ENCODE data around the gene ACE. TPM values are rescaled to one million over a fixed set of nuclear protein-coding genes. Genes with fewer than 3 reads are reported as not detected.

ACE gene
- total RNA-seq, 4 donors from 2014 or later, result 4.8 to 10.4 (median 8.2) TPM

- H3K27me3 ChIP-seq, result peaks cover 38% of the 10 kb centered on the region
- peaks cover 0 to 4% (median 0%) of the 10 kb centered on the region in 3 donors for H3K4me1 ChIP-seq
- no peaks in the 10 kb centered on the region for H3K9me3 ChIP-seq
- 80 to 100% methylated on average over 1 of the region's 16 CpGs for WGBS, 2 donors (ENCODE audit: low coverage in 1 of 2)
- H3K4me3 ChIP-seq, result no peak overlapping the region
- ATAC-seq, result no peak
- TF ChIP-seq, protein P1, sequence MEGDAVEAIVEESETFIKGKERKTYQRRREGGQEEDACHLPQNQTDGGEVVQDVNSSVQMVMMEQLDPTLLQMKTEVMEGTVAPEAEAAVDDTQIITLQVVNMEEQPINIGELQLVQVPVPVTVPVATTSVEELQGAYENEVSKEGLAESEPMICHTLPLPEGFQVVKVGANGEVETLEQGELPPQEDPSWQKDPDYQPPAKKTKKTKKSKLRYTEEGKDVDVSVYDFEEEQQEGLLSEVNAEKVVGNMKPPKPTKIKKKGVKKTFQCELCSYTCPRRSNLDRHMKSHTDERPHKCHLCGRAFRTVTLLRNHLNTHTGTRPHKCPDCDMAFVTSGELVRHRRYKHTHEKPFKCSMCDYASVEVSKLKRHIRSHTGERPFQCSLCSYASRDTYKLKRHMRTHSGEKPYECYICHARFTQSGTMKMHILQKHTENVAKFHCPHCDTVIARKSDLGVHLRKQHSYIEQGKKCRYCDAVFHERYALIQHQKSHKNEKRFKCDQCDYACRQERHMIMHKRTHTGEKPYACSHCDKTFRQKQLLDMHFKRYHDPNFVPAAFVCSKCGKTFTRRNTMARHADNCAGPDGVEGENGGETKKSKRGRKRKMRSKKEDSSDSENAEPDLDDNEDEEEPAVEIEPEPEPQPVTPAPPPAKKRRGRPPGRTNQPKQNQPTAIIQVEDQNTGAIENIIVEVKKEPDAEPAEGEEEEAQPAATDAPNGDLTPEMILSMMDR (IDR thresholded peaks at IDR 0.05), result no peak
- no peak for TF ChIP-seq POLR2A (IDR thresholded peaks at IDR 0.05)
- no peak for TF ChIP-seq POLR2AphosphoS5 (IDR thresholded peaks at IDR 0.05)
- no peak for TF ChIP-seq EP300 (IDR thresholded peaks at IDR 0.05)
- H3K36me3 ChIP-seq, result no peaks in the 10 kb centered on the region
- no peak overlapping the region for H3K27ac ChIP-seq
These were observed 7.1 kb downstream of the ACE start for GRCh38 chr17:63483655-63484575.

- Histone ChIP-seq H3K9me3 (no peaks in the 10 kb centered on the region), H3K4me3 (no peak overlapping the region), H3K27me3 (peaks cover 24% of the 10 kb centered on the region), H3K27ac (no peak overlapping the region), H3K36me3 (no peaks in the 10 kb centered on the region), H3K4me1 (no peaks in the 10 kb centered on the region)
- TF ChIP-seq POLR2A (IDR thresholded peaks at IDR 0.05) (no peak), POLR2AphosphoS5 (IDR thresholded peaks at IDR 0.05) (no peak), EP300 (IDR thresholded peaks at IDR 0.05) (no peak)
- TF ChIP-seq, protein P1 (IDR thresholded peaks at IDR 0.05), result no peak
- 69 to 79% methylated on average over 3 to 10 of the region's 12 CpGs for WGBS, 2 donors (ENCODE audit: low coverage in 1 of 2)
- no peak for ATAC-seq
These were observed 9.6 kb downstream of the ACE start for GRCh38 chr17:63486317-63487013.

DNA sequence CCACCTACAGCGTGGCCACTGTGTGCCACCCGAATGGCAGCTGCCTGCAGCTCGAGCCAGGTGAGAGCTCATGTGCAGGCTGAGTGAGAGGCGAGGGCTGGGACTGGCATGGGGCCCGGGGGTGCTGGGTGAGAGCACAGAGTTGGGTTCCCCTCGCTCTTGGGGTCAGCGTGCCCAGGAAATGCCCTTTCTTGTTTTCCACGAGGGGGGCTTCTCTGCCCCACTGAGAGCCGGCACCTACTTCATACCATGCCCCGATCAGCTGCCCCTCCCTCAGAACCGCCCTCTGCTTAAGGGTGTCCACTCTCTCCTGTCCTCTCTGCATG is 10.1 kb downstream of the ACE start:
- ATAC-seq, result no peak
- Histone ChIP-seq H3K9me3 (no peaks in the 10 kb centered on the region), H3K27me3 (peaks cover 23% of the 10 kb centered on the region), H3K4me3 (no peak overlapping the region), H3K27ac (no peak overlapping the region), H3K4me1 (no peaks in the 10 kb centered on the region), H3K36me3 (no peaks in the 10 kb centered on the region)
- 100% methylated on average over 1 of the region's 11 CpGs; no CpG with 5 or more reads in 1 of the 2 donors for WGBS, 2 donors (ENCODE audit: low coverage in 1 of 2)
- TF ChIP-seq POLR2AphosphoS5 (IDR thresholded peaks at IDR 0.05) (no peak), EP300 (IDR thresholded peaks at IDR 0.05) (no peak), POLR2A (IDR thresholded peaks at IDR 0.05) (no peak)
- TF ChIP-seq, protein P1 (IDR thresholded peaks at IDR 0.05), result no peak

GRCh38 chr17:63488851-63489250 is 12.0 kb downstream of the ACE start:
- peaks cover 16% of the 10 kb centered on the region for H3K27me3 ChIP-seq
- 100% methylated on average over 1 of the region's 10 CpGs; no CpG with 5 or more reads in 1 of the 2 donors for WGBS, 2 donors (ENCODE audit: low coverage in 1 of 2)
- H3K4me3 ChIP-seq, result no peak overlapping the region
- H3K27ac ChIP-seq, result no peak overlapping the region
- H3K9me3 ChIP-seq, result no peaks in the 10 kb centered on the region
- no peaks in the 10 kb centered on the region for H3K4me1 ChIP-seq
- no peak for ATAC-seq
- no peaks in the 10 kb centered on the region for H3K36me3 ChIP-seq
- TF ChIP-seq POLR2AphosphoS5 (IDR thresholded peaks at IDR 0.05), result no peak
- TF ChIP-seq POLR2A (IDR thresholded peaks at IDR 0.05), result no peak

DNA sequence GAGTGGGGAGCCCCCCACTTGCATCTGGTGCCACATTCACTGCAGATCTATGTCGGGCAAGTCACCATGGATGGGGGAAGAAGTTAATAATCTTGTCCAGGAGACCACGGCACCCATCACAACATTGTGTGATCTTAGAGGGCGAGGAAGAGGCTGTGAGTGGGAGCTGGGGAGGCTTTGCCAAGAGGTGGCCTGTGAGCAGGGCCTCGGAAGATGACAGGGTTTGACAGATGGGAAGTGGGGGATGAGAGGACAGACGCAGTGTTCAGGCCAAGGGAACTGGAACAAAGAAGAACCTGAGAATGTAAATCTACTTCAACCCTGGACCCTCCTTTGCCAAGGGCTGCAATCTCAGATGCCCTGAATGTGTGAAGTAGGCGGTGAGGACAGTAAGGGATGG is 12.4 kb downstream of the ACE start:
- no peak overlapping the region for H3K4me3 ChIP-seq
- H3K27ac ChIP-seq, result no peak overlapping the region
- no peak for TF ChIP-seq POLR2AphosphoS5 (IDR thresholded peaks at IDR 0.05)
- H3K27me3 ChIP-seq, result peaks cover 16% of the 10 kb centered on the region
- no peaks in the 10 kb centered on the region for H3K9me3 ChIP-seq
- ATAC-seq, result no peak
- H3K36me3 ChIP-seq, result no peaks in the 10 kb centered on the region
- 51 to 58% methylated on average over 3 of the region's 6 CpGs for whole genome bisulfite sequencing, 2 donors (ENCODE audit: low coverage in 1 of 2)
- H3K4me1 ChIP-seq, result no peaks in the 10 kb centered on the region

Measured in gastroesophageal sphincter (tissue), 4 donors.